Fibroblast of the aortic adventitia (primary cell): ENCODE results near the gene ZNF232. TPM values are rescaled to one million over a fixed set of nuclear protein-coding genes. Genes with fewer than 3 reads are reported as not detected.
"Not testable (repeated sequence)": the region's sequence is repeated elsewhere in the genome, so short reads cannot be mapped to it uniquely, and the experiment has no call there.

Experiments
- DNase-seq: peaks from one replicate; pipeline ENCODE4 v3.0.0-alpha.2; 2010; ENCODE audit warnings: low read depth
- H3K4me3 ChIP-seq: 2 replicates; pipeline ENCODE4 v1.5.1; 2011; ENCODE audit warnings: low read depth, mild to moderate bottlenecking, control low read depth, low read length, moderate library complexity
- CTCF ChIP-seq: IDR thresholded peaks from 2 replicates; pipeline ENCODE4 v1.5.1; 2011; ENCODE audit warnings: mild to moderate bottlenecking, low read length, control low read depth, inconsistent platforms; ENCODE audit not compliant: insufficient read depth
- total RNA-seq: library from RNA; depleted of rRNA; stranded (reverse); fragments of >200 nt; gene quantifications from 2 replicates; pipeline ENCODE4 v1.2.3, GENCODE V29; 2012; ENCODE audit warnings: low replicate concordance

ZNF232 gene
- total RNA-seq, 1 donor, result 4.5 TPM

GRCh38 chr17:5128905-5129535 lies 17.3 kb upstream of the ZNF232 start:
- no peak for TF ChIP-seq CTCF
- DNase-seq, result no peak
- H3K4me3 ChIP-seq, result no peak overlapping the region

- not testable (repeated sequence) for DNase-seq, H3K4me3 ChIP-seq
Measured at GRCh38 chr17:5128387-5128786, 16.7 kb upstream of the ZNF232 start.

GRCh38 chr17:5127910-5128309 lies 16.2 kb upstream of the ZNF232 start:
- no peak overlapping the region for H3K4me3 ChIP-seq
- no peak for TF ChIP-seq CTCF
- no peak for DNase-seq

GRCh38 chr17:5126719-5127488 lies 15.2 kb upstream of the ZNF232 start:
- no peak overlapping the region for H3K4me3 ChIP-seq
- TF ChIP-seq CTCF, result no peak
- DNase-seq, result no peak

GRCh38 chr17:5124896-5125295 lies 13.2 kb upstream of the ZNF232 start:
- DNase-seq, H3K4me3 ChIP-seq: not testable (repeated sequence)

- not testable (repeated sequence) for DNase-seq, H3K4me3 ChIP-seq
Measured at GRCh38 chr17:5124125-5124760, 12.6 kb upstream of the ZNF232 start.

GRCh38 chr17:5123343-5124124 lies 11.9 kb upstream of the ZNF232 start:
- DNase-seq, result no peak
- TF ChIP-seq CTCF, result no peak
- H3K4me3 ChIP-seq, result no peak overlapping the region

- H3K4me3 ChIP-seq, result peak overlapping the region; percentile 48
- no peak for TF ChIP-seq CTCF
Measured at GRCh38 chr17:5122586-5123342, 11.1 kb upstream of the ZNF232 start.

GRCh38 chr17:5122056-5122455 lies 10.4 kb upstream of the ZNF232 start:
- H3K4me3 ChIP-seq, DNase-seq: not testable (repeated sequence)

More at GRCh38 chr17:5122586-5123342, 11.1 kb upstream of the ZNF232 start:
- DNase-seq, result no peak
